Smooth muscle cell (in vitro differentiated cells): ENCODE data around the gene OR2G2. TPM values are rescaled to one million over a fixed set of nuclear protein-coding genes. Genes with fewer than 3 reads are reported as not detected.

ENCODE experiments used
- DNase-seq: peaks from one replicate; lab custom pipeline; 2025; ENCODE audit not compliant: unreplicated experiment; lab: John Stamatoyannopoulos, UW
- H2AFZ ChIP-seq: fragments of 200-600 bp; sonication (generic); 2 replicates; pipeline ENCODE4 v1.6.0; 2016; ENCODE audit warnings: antibody characterized with exemption, low read depth, mild to moderate bottlenecking
- H3F3A ChIP-seq: fragments of 200-600 bp; sonication (generic); 2 replicates; pipeline ENCODE4 v1.6.0; 2017; ENCODE audit warnings: antibody characterized with exemption, low read depth
- H3K27ac ChIP-seq: fragments of 200-600 bp; sonication (generic); 2 replicates; pipeline ENCODE4 v1.5.1; 2016; ENCODE audit warnings: low read depth, mild to moderate bottlenecking
- H3K27me3 ChIP-seq: fragments of 200-600 bp; sonication (generic); 2 replicates; pipeline ENCODE4 v1.6.1; 2016; ENCODE audit warnings: low read depth, mild to moderate bottlenecking
- H3K36me3 ChIP-seq: fragments of 200-600 bp; sonication (generic); 2 replicates; pipeline ENCODE4 v1.5.1; 2016; ENCODE audit warnings: low read depth
- H3K4me1 ChIP-seq: fragments of 200-600 bp; sonication (generic); 2 replicates; pipeline ENCODE4 v1.5.1; 2016; ENCODE audit warnings: low read depth
- H3K4me2 ChIP-seq: fragments of 200-600 bp; sonication (generic); 2 replicates; pipeline ENCODE4 v1.6.0; 2016; ENCODE audit warnings: mild to moderate bottlenecking
- H3K4me3 ChIP-seq: fragments of 200-600 bp; sonication (generic); 2 replicates; pipeline ENCODE4 v1.5.1; 2016; ENCODE audit warnings: mild to moderate bottlenecking
- H3K79me2 ChIP-seq: fragments of 200-600 bp; sonication (generic); 2 replicates; pipeline ENCODE4 v1.6.0; 2016; ENCODE audit warnings: low read depth, mild to moderate bottlenecking
- H3K9ac ChIP-seq: fragments of 200-600 bp; sonication (generic); 2 replicates; pipeline ENCODE4 v1.6.0; 2016; ENCODE audit warnings: low read depth
- H3K9me3 ChIP-seq: fragments of 200-600 bp; sonication (generic); replicated peaks from 2 replicates; pipeline ENCODE4 v1.5.1; 2016; ENCODE audit warnings: low read depth
- H4K20me1 ChIP-seq: fragments of 200-600 bp; sonication (generic); 2 replicates; pipeline ENCODE4 v1.6.0; 2016; ENCODE audit warnings: low read depth
- WGBS: methylation state at CpG from one replicate; pipeline ENCODE4 v1.1.7; 2016; ENCODE audit warnings: low lambda C conversion rate; 5-methylcytosine and 5-hydroxymethylcytosine counted together
- polyA plus RNA-seq: library from polyadenylated mRNA; unstranded; fragments of >200 nt; fragmentation: Nextera tagmentation; extraction: Ambion mirVana; gene quantifications from 2 replicates; pipeline ENCODE4 v1.2.1, GENCODE V29; 2016
- small RNA-seq: library from RNA; depleted of rRNA; stranded (forward); fragments of <200 nt; gene quantifications from one replicate; pipeline ENCODE3, GENCODE V24; 2014
- total RNA-seq: library from RNA; depleted of rRNA; stranded (reverse); fragments of >200 nt; gene quantifications from 2 replicates; pipeline ENCODE4 v1.2.3, GENCODE V29; 2014
- TF ChIP-seq, protein P1 (sequence below): fragments of 200-600 bp; sonication (generic); IDR thresholded peaks from 2 replicates; pipeline ENCODE4 v1.5.1; 2017; ENCODE audit warnings: borderline replicate concordance, mild to moderate bottlenecking, antibody characterized with exemption; ENCODE audit not compliant: insufficient read depth, poor library complexity, severe bottlenecking

OR2G2 gene
- total and polyA plus RNA-seq, 2 experiments from 2014 or later: not detected

DNA sequence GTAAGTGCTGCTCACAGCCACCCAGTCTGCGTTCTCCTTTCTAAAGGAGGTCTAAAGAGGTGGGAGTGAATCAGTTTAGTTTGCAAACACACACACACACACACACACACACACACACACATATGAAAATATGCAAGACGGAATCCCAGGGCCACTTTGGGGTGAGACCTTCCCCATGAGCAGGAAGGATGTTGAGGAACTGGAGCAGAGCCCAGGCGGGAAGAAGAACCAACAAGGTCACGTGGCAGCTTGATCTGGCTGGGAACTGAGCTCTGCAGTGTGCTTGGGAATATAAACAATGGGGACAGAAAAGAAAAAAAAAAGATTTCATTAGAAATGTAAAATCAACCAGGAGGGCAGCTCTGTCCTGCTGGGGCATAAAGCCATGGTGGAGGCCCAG is 49.9 kb downstream of the OR2G2 start:
- Histone ChIP-seq H3K79me2 (no peaks in the 10 kb centered on the region), H3K9me3 (no peaks in the 10 kb centered on the region), H3K27me3 (no peaks in the 10 kb centered on the region), H4K20me1 (no peaks in the 10 kb centered on the region), H3F3A (no peaks in the 10 kb centered on the region), H3K4me2 (no peak overlapping the region), H3K4me1 (no peaks in the 10 kb centered on the region), H2AFZ (no peak overlapping the region), H3K4me3 (no peak overlapping the region), H3K9ac (no peak overlapping the region), H3K27ac (no peak overlapping the region), H3K36me3 (no peaks in the 10 kb centered on the region)
- TF ChIP-seq, protein P1, sequence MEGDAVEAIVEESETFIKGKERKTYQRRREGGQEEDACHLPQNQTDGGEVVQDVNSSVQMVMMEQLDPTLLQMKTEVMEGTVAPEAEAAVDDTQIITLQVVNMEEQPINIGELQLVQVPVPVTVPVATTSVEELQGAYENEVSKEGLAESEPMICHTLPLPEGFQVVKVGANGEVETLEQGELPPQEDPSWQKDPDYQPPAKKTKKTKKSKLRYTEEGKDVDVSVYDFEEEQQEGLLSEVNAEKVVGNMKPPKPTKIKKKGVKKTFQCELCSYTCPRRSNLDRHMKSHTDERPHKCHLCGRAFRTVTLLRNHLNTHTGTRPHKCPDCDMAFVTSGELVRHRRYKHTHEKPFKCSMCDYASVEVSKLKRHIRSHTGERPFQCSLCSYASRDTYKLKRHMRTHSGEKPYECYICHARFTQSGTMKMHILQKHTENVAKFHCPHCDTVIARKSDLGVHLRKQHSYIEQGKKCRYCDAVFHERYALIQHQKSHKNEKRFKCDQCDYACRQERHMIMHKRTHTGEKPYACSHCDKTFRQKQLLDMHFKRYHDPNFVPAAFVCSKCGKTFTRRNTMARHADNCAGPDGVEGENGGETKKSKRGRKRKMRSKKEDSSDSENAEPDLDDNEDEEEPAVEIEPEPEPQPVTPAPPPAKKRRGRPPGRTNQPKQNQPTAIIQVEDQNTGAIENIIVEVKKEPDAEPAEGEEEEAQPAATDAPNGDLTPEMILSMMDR: no peak
- WGBS: 86% methylated on average over 4 of the region's 4 CpGs
- no peak for DNase-seq

DNA sequence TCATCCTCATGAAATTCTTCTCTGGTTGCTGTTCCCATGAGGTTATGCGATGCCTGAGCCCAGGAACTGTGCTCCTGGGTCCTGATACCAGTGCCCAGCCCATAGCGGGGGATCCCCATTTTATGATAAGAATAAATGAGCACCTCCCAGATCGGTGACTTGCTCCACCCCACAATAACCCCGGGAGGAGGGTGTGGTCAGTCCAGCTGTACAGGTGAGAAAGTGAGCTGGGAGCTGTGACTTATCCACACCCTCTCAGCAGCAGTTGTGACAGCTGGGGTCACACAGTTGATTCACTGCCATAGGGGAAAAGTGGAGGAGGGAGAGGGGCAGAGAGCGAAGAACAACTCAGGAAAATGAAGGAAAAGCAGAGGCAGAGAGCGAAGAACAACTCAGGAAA is 50.6 kb downstream of the OR2G2 start:
- Histone ChIP-seq H3K27ac (peak overlapping the region; percentile 79), H3K9me3 (no peaks in the 10 kb centered on the region), H3K4me3 (peak overlapping the region; percentile 52), H3F3A (no peaks in the 10 kb centered on the region), H2AFZ (peak overlapping the region; percentile 99), H3K4me2 (peak overlapping the region; percentile 85), H3K36me3 (no peaks in the 10 kb centered on the region), H3K79me2 (no peaks in the 10 kb centered on the region), H3K4me1 (no peaks in the 10 kb centered on the region), H3K9ac (no peak overlapping the region), H3K27me3 (no peaks in the 10 kb centered on the region), H4K20me1 (no peaks in the 10 kb centered on the region)
- TF ChIP-seq, protein P1: no peak
- 92% methylated on average over 6 of the region's 6 CpGs for whole genome bisulfite sequencing
- DNase-seq: no peak

Small RNA genes within 50 kb of the gene (small RNA-seq; reads per million reads assigned to genes)
- gene RF00026: not detected

Other genes with a start within 250 kb of the OR2G2 start
- gene NLRP3, start 172.2 kb upstream of the OR2G2 start, total RNA-seq: 0.58 and 1.3 TPM in 2 replicates
- gene NLRP3, start 172.2 kb upstream of the OR2G2 start, polyA plus RNA-seq: 1.3 and 1.4 TPM in 2 replicates
- gene OR2B11, start 130.3 kb upstream of the OR2G2 start, total RNA-seq: not detected in 2 replicates
- gene OR2B11, start 130.3 kb upstream of the OR2G2 start, polyA plus RNA-seq: not detected in 2 replicates
- gene OR2C3, start 51.9 kb upstream of the OR2G2 start, total RNA-seq: not detected in 2 replicates
- not detected in 2 replicates for gene OR2C3, start 51.9 kb upstream of the OR2G2 start, polyA plus RNA-seq
- not detected in 2 replicates for gene GCSAML, start 39.2 kb upstream of the OR2G2 start, total RNA-seq
- not detected in 2 replicates for gene GCSAML, start 39.2 kb upstream of the OR2G2 start, polyA plus RNA-seq
- not detected in 2 replicates for gene OR2G3, start 17.2 kb downstream of the OR2G2 start, total RNA-seq
- gene OR2G3, start 17.2 kb downstream of the OR2G2 start, polyA plus RNA-seq: not detected in 2 replicates
- gene OR13G1, start 91.4 kb downstream of the OR2G2 start, total RNA-seq: not detected in 2 replicates
- gene OR13G1, start 91.4 kb downstream of the OR2G2 start, polyA plus RNA-seq: not detected in 2 replicates
- gene OR6F1, start 128.3 kb downstream of the OR2G2 start, total RNA-seq: not detected in 2 replicates
- gene OR6F1, start 128.3 kb downstream of the OR2G2 start, polyA plus RNA-seq: not detected in 2 replicates
- not detected in 2 replicates for gene OR14K1, start 150.3 kb downstream of the OR2G2 start, total RNA-seq
- gene OR14K1, start 150.3 kb downstream of the OR2G2 start, polyA plus RNA-seq: not detected in 2 replicates
- gene OR14A2, start 159.8 kb downstream of the OR2G2 start, total RNA-seq: not detected in 2 replicates
- gene OR14A2, start 159.8 kb downstream of the OR2G2 start, polyA plus RNA-seq: not detected in 2 replicates
- not detected in 2 replicates for gene OR1C1, start 172.2 kb downstream of the OR2G2 start, total RNA-seq
- not detected in 2 replicates for gene OR1C1, start 172.2 kb downstream of the OR2G2 start, polyA plus RNA-seq
- not detected in 2 replicates for gene OR14A16, start 235.8 kb downstream of the OR2G2 start, total RNA-seq
- not detected in 2 replicates for gene OR14A16, start 235.8 kb downstream of the OR2G2 start, polyA plus RNA-seq